Central memory CD8-positive, alpha-beta T cell (primary cell): ENCODE results near the gene GPSM1.
"Not testable (repeated sequence)": the region's sequence is repeated elsewhere in the genome, so short reads cannot be mapped to it uniquely, and the experiment has no call there.

Experiments used
- ATAC-seq: fragments of 150-1000 bp; cut with Tn5 transposase; replicated peaks from 2 replicates; pipeline ENCODE4 v1.10.0; 2022; ENCODE audit warnings: mild to moderate bottlenecking, moderate FRiP score, moderate number of reproducible peaks; ENCODE audit not compliant: poor library complexity, severe bottlenecking; ENCODE audit errors: extremely low read depth
- DNase-seq, 2 donors: peaks; one replicate each; pipeline ENCODE4 v3.0.0; 2021; ENCODE audit warnings: low spot score in 2 of 2
- H3K27ac Mint-ChIP-seq: one replicate; pipeline ENCODE4 v1.8.0; 2022; ENCODE audit warnings: low read depth, mild to moderate bottlenecking, moderate library complexity, mixed read lengths
- H3K27me3 Mint-ChIP-seq: one replicate; pipeline ENCODE4 v1.8.0; 2022; ENCODE audit warnings: mixed read lengths
- H3K36me3 Mint-ChIP-seq: one replicate; pipeline ENCODE4 v1.8.0; 2022; ENCODE audit warnings: mild to moderate bottlenecking, moderate library complexity, mixed read lengths; ENCODE audit not compliant: insufficient read depth
- H3K4me1 Mint-ChIP-seq: one replicate; pipeline ENCODE4 v1.8.0; 2022; ENCODE audit warnings: mixed read lengths
- H3K4me3 Mint-ChIP-seq: one replicate; pipeline ENCODE4 v1.8.0; 2022; ENCODE audit warnings: mild to moderate bottlenecking, moderate library complexity, mixed read lengths
- H3K9me3 Mint-ChIP-seq: one replicate; pipeline ENCODE4 v1.8.0; 2022; ENCODE audit warnings: mixed read lengths

Gene GPSM1

GRCh38 chr9:136343884-136344269 lies 16.5 kb downstream of the GPSM1 start:
- Mint-ChIP-seq H3K4me1 (no peaks in the 10 kb centered on the region), H3K27ac (no peak overlapping the region), H3K9me3 (no peaks in the 10 kb centered on the region), H3K36me3 (no peaks in the 10 kb centered on the region), H3K4me3 (no peak overlapping the region), H3K27me3 (no peaks in the 10 kb centered on the region)
- ATAC-seq = no peak
- DNase-seq = no peak

GRCh38 chr9:136344544-136345280 lies 17.4 kb downstream of the GPSM1 start:
- Mint-ChIP-seq H3K27me3 (no peaks in the 10 kb centered on the region), H3K4me1 (no peaks in the 10 kb centered on the region), H3K36me3 (no peaks in the 10 kb centered on the region), H3K9me3 (no peaks in the 10 kb centered on the region), H3K4me3 (no peak overlapping the region), H3K27ac (no peak overlapping the region)
- ATAC-seq (no peak), DNase-seq (no peak)

GRCh38 chr9:136345281-136346156 lies 18.2 kb downstream of the GPSM1 start:
- Mint-ChIP-seq H3K9me3 (no peaks in the 10 kb centered on the region), H3K27me3 (no peaks in the 10 kb centered on the region), H3K36me3 (no peaks in the 10 kb centered on the region), H3K4me3 (no peak overlapping the region), H3K27ac (no peak overlapping the region), H3K4me1 (no peaks in the 10 kb centered on the region)
- no peak for DNase-seq
- ATAC-seq = no peak

GRCh38 chr9:136346157-136346481 lies 18.8 kb downstream of the GPSM1 start:
- H3K27ac Mint-ChIP-seq = no peak overlapping the region
- ATAC-seq = no peak
- H3K4me3 Mint-ChIP-seq = no peak overlapping the region
- H3K36me3 Mint-ChIP-seq = no peaks in the 10 kb centered on the region
- H3K4me1 Mint-ChIP-seq = no peaks in the 10 kb centered on the region
- DNase-seq = no peak
- H3K9me3 Mint-ChIP-seq = no peaks in the 10 kb centered on the region
- H3K27me3 Mint-ChIP-seq = no peaks in the 10 kb centered on the region

- no peaks in the 10 kb centered on the region for H3K9me3 Mint-ChIP-seq
Measured at GRCh38 chr9:136346927-136347465, 19.7 kb downstream of the GPSM1 start.

GRCh38 chr9:136347472-136348256 lies 20.3 kb downstream of the GPSM1 start:
- ATAC-seq (no peak), DNase-seq (no peak)
- H3K36me3 Mint-ChIP-seq = no peaks in the 10 kb centered on the region
- H3K4me1 Mint-ChIP-seq = no peaks in the 10 kb centered on the region
- no peak overlapping the region for H3K4me3 Mint-ChIP-seq
- H3K27ac Mint-ChIP-seq = no peak overlapping the region
- no peaks in the 10 kb centered on the region for H3K9me3 Mint-ChIP-seq
- H3K27me3 Mint-ChIP-seq = no peaks in the 10 kb centered on the region

More at GRCh38 chr9:136346927-136347465, 19.7 kb downstream of the GPSM1 start:
- Mint-ChIP-seq H3K4me1 (no peaks in the 10 kb centered on the region), H3K27ac (no peak overlapping the region), H3K36me3 (no peaks in the 10 kb centered on the region), H3K27me3 (no peaks in the 10 kb centered on the region), H3K4me3 (no peak overlapping the region)
- no peak for DNase-seq
- ATAC-seq = no peak

- Mint-ChIP-seq H3K9me3 (no peaks in the 10 kb centered on the region), H3K27ac (no peak overlapping the region), H3K4me3 (no peak overlapping the region), H3K4me1 (no peaks in the 10 kb centered on the region), H3K36me3 (no peaks in the 10 kb centered on the region), H3K27me3 (no peaks in the 10 kb centered on the region)
- ATAC-seq (no peak), DNase-seq (no peak)
Measured at GRCh38 chr9:136348691-136349090, 21.4 kb downstream of the GPSM1 start.

- ATAC-seq (no peak), DNase-seq (no peak)
- H3K27me3 Mint-ChIP-seq = no peaks in the 10 kb centered on the region
- no peak overlapping the region for H3K4me3 Mint-ChIP-seq
- no peak overlapping the region for H3K27ac Mint-ChIP-seq
- H3K9me3 Mint-ChIP-seq = no peaks in the 10 kb centered on the region
- no peaks in the 10 kb centered on the region for H3K36me3 Mint-ChIP-seq
- no peaks in the 10 kb centered on the region for H3K4me1 Mint-ChIP-seq
Measured at GRCh38 chr9:136349546-136349945, 22.2 kb downstream of the GPSM1 start.

- no peaks in the 10 kb centered on the region for H3K4me1 Mint-ChIP-seq
- no peaks in the 10 kb centered on the region for H3K9me3 Mint-ChIP-seq
- no peak overlapping the region for H3K27ac Mint-ChIP-seq
- no peak overlapping the region for H3K4me3 Mint-ChIP-seq
- ATAC-seq = no peak
- no peaks in the 10 kb centered on the region for H3K36me3 Mint-ChIP-seq
- no peak for DNase-seq
- no peaks in the 10 kb centered on the region for H3K27me3 Mint-ChIP-seq
Measured at GRCh38 chr9:136351252-136351800, 24.0 kb downstream of the GPSM1 start.

- not testable (repeated sequence) for DNase-seq, ATAC-seq, H3K4me1 Mint-ChIP-seq, H3K36me3 Mint-ChIP-seq, H3K4me3 Mint-ChIP-seq, H3K9me3 Mint-ChIP-seq, H3K27ac Mint-ChIP-seq, H3K27me3 Mint-ChIP-seq
Measured at GRCh38 chr9:136351868-136352267, 24.5 kb downstream of the GPSM1 start.

- Mint-ChIP-seq H3K36me3 (peaks cover 1% of the 10 kb centered on the region), H3K9me3 (no peaks in the 10 kb centered on the region), H3K27me3 (no peaks in the 10 kb centered on the region), H3K27ac (no peak overlapping the region), H3K4me1 (no peaks in the 10 kb centered on the region), H3K4me3 (no peak overlapping the region)
- ATAC-seq (no peak), DNase-seq (no peak)
Measured at GRCh38 chr9:136352682-136353081, 25.3 kb downstream of the GPSM1 start.

- Mint-ChIP-seq H3K4me1 (no peaks in the 10 kb centered on the region), H3K27me3 (no peaks in the 10 kb centered on the region), H3K36me3 (peaks cover 1% of the 10 kb centered on the region), H3K4me3 (no peak overlapping the region), H3K9me3 (no peaks in the 10 kb centered on the region), H3K27ac (no peak overlapping the region)
- ATAC-seq (no peak), DNase-seq (no peak)
Measured at GRCh38 chr9:136353088-136353487, 25.7 kb downstream of the GPSM1 start.
